Measurements from ENCODE around the gene MTIF3.

GRCh38 chr13:27396252-27396846 is 54.0 kb downstream of the MTIF3 start:
- TF ChIP-seq CTCF (conservative IDR thresholded peaks at IDR 0.05; ENCODE audit: low read depth, low read length) (no peak), EZH2 (IDR thresholded peaks at IDR 0.05; ENCODE audit: borderline replicate concordance, low read depth, low read length, poor library complexity, severe bottlenecking) (no peak)
